DMS 273 (cell line): ENCODE data around the gene PAK6.

ENCODE experiments used
- DNase-seq: peaks from one replicate; lab custom pipeline; 2025; ENCODE audit not compliant: unreplicated experiment; lab: John Stamatoyannopoulos, UW

The PAK6 gene

GRCh38 chr15:40241269-40242212, 2.7 kb downstream of the PAK6 start:
- no peak for DNase-seq

- DNase-seq: no peak
Observed at GRCh38 chr15:40242213-40242599, 3.3 kb downstream of the PAK6 start.

GRCh38 chr15:40242601-40243000, 3.7 kb downstream of the PAK6 start:
- DNase-seq: no peak

GRCh38 chr15:40243126-40243810, 4.4 kb downstream of the PAK6 start:
- DNase-seq: no peak

GRCh38 chr15:40244961-40245523, 6.2 kb downstream of the PAK6 start:
- DNase-seq: no peak

GRCh38 chr15:40245666-40246450, 7.0 kb downstream of the PAK6 start:
- DNase-seq: no peak

- DNase-seq: no peak
Observed at GRCh38 chr15:40246496-40247280, 7.8 kb downstream of the PAK6 start.

- DNase-seq: no peak
Observed at GRCh38 chr15:40247406-40247971, 8.6 kb downstream of the PAK6 start.

- DNase-seq: peak; percentile 75
Observed at GRCh38 chr15:40248006-40248783, 9.3 kb downstream of the PAK6 start.

GRCh38 chr15:40249477-40250303, 10.8 kb downstream of the PAK6 start:
- no peak for DNase-seq

- DNase-seq: no peak
Observed at GRCh38 chr15:40250304-40250656, 11.4 kb downstream of the PAK6 start.

GRCh38 chr15:40250771-40251483, 12.1 kb downstream of the PAK6 start:
- DNase-seq: no peak

GRCh38 chr15:40251486-40252140, 12.8 kb downstream of the PAK6 start:
- no peak for DNase-seq

- DNase-seq: no peak
Observed at GRCh38 chr15:40252141-40252437, 13.2 kb downstream of the PAK6 start.

- peak; percentile 64 for DNase-seq
Observed at GRCh38 chr15:40252438-40253166, 13.7 kb downstream of the PAK6 start.

- DNase-seq: no peak
Observed at GRCh38 chr15:40253167-40253790, 14.4 kb downstream of the PAK6 start.
